GM12891 (cell line): ENCODE results near the gene U2AF2.

Source experiments
- POLR2A ChIP-seq: IDR thresholded peaks from 2 replicates; pipeline ENCODE4 v1.6.1; 2011; ENCODE audit warnings: low read depth, low read length, control low read depth
- POLR2AphosphoS5 ChIP-seq: IDR thresholded peaks from 2 replicates; pipeline ENCODE4 v1.6.1; 2011; ENCODE audit warnings: low read depth, low read length, control low read depth

GRCh38 chr19:55618426-55618825, 36.4 kb upstream of the U2AF2 start:
- TF ChIP-seq POLR2A (no peak), POLR2AphosphoS5 (no peak)
